Pulmonary artery endothelial cell (primary cell): ENCODE data around the gene PORCN. TPM values are rescaled to one million over a fixed set of nuclear protein-coding genes. Genes with fewer than 3 reads are reported as not detected.
A peak's percentile ranks its signal among the peaks of the same experiment; 100 is the strongest.
"Not testable (repeated sequence)": the region's sequence is repeated elsewhere in the genome, so short reads cannot be mapped to it uniquely, and the experiment has no call there.

Experiments used
- DNase-seq: peaks from one replicate; pipeline ENCODE4 v3.0.0-alpha.2; 2011; ENCODE audit warnings: low read depth, low spot score
- total RNA-seq: library from RNA; depleted of rRNA; stranded (reverse); fragments of >200 nt; gene quantifications from 2 replicates; pipeline ENCODE4 v1.2.3, GENCODE V29; 2014

Gene PORCN
- total RNA-seq, 1 donor from 2014 or later, result 10.8 TPM

DNA sequence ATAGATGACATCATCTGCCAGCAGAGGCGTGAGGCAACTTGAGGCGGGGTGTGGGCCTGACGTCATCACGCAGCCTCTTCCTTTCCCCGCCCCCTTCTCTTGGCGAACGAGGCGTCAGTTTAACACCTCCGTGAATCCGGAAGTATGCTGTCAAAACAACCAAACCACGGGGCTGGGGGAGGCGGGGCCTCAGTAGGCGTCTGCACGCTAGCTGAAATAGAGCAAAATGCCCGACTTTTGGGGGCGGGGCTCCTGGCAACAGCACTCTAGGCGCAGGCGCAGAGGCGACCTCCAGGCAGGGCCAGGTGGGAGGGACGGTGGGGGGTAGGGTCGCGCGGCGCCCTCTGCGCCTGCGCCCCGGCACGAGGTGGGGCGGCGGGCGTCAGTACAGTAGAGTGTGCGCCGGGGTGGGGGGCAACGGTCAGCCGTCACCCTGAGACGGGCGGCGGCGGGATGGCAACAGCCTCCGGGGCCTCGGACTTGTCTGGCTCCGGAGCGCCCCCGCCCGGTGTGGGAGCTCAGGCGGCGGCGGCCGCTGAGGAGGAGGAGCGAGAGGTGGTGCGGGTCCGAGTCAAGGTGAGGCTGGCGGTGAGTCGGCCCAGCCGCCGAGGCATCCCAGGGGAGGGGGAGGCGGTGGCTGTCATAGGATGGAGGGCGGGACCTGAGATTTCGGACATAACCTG is 30.7 kb downstream of the PORCN start, which contains the start of gene TBC1D25:
Gene TBC1D25 (plus strand): TSS at position 370 of the 683 bp plus-strand sequence. CDS start 84 bp downstream, at position 454.
- DNase-seq, result peak; percentile 89

DNA sequence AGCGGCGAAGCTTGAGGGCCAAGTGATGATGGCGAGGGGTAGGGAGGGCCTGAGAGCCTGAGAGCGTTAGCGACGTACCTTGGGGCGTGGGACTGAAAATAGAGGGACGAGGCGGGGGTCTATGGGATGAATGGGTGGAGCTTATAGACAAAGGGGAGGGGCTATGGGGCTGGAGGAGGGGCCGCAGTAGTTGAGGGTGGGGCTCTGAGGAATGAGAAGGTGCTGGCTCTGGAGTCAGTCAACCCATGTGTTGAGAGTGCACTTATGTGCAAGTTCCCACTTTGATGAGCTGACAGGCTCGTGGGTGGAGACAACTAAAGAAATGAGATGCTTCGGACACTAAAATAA is 31.2 kb downstream of the PORCN start:
- no peak for DNase-seq

DNA sequence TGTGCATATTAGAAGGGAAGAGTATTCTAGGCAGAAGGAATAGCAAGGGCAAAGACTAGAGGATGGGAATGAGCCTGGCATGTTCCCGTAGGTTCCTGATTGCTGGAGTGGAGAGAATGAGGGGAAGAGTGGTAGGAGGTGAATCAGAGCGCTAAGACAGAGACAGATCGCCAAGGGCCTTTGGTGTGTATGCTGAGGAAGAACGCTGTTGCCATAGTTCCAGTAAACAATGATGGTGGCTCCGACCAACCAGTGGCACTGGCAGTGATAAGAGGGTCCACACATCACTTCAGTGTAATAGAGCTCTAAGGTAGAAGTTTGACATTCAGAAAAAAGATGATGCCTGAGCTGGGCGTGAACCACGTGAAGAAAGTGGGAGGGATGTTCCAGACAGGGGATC is 31.7 kb downstream of the PORCN start:
- no peak for DNase-seq

DNA sequence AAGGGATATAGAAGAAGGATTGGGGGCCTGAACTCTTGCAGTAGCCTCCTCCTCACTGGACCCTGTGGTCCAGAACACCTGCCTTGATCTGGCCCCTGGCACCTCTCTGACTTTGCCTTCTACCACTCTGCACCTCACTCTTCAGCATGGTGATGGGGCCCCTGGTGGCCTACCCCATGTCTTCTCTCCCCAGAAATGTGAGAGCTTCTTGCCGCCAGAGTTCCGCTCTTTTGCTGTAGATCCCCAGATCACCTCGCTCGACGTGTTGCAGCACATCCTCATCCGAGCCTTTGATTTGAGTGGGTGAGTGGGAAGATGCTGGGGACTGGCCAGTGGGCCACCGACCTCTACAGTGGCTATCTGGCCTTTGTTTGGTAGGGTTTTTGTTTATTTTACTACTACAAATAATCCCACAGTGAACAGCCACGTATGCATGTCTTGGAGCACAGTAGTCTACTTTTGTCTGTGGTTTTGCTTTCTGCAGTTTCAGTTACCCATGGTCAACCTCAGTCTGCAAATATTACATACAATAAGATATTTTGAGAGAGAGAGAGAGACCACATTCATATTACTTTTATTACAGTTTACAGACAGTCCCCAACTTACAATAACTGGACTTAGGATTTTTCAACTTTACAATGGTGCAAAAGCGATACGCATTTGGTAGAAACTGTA is 32.5 kb downstream of the PORCN start:
- DNase-seq, result no peak

DNA sequence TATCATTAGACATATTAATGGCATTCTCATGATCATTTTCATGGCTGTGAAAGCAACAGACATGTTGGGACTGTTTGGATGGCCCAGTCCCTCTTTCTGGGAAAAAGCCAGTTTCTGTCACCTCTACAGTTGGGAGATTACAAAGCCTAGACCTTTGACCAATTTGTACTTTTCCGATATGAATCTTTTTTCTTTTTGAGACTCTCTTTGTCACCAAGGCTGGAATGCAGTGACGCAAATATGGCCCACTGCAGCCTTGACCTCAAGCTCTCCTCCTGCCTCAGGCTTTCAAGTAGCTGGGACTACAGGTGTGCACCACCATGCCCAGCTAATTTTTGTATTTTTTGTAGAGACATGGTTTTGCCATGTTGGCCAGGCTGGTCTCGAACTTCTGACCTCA is 40.1 kb downstream of the PORCN start:
- no peak for DNase-seq

DNA sequence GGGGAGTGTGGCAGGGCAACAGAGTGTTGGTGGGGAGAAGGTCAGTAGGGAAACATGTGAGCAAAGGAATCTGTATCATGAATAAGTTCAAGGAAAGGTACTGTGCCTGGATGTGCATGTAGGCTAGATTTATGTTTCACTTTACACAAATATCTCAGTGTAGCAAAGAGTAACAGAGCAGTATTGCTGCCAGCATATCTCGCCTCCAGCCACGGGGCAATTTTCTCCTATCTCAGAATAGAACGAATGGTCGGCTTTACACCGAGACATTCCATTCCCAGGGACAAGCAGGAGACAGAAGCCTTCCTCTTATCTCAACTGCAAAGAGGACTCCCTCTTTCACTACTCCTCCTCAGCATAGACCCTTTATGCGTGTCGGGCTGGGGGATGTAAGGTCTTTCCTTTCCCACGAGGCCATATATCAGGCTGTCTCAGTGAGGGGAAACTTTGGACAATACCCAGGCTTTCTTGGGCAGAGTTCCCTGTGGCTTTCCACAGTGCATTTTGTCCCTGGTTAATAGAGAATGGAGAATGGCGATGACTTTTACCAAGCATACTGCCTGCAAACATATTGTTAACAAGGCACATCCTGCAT is 47.0 kb downstream of the PORCN start:
- DNase-seq, result not testable (repeated sequence)

DNA sequence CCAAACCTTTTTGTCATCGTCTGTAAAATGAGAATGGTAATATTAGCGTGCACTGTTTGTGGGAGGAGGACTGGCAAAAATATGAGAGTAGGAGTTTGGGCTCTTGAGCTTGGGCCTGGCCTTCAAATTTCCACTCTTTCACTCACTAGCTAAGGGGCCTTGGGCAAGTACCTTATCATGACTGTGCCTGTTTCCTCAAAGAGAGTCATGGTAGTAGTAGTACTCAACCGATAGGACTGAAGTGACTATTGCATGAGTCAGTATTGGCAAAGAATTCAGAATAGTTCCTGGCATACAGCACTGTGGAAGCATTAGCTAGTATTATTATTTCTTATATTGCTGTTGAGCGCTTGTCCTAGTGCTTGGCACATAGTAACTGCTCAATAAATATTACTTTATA is 49.5 kb downstream of the PORCN start:
- DNase-seq, result peak; percentile 55

DNA sequence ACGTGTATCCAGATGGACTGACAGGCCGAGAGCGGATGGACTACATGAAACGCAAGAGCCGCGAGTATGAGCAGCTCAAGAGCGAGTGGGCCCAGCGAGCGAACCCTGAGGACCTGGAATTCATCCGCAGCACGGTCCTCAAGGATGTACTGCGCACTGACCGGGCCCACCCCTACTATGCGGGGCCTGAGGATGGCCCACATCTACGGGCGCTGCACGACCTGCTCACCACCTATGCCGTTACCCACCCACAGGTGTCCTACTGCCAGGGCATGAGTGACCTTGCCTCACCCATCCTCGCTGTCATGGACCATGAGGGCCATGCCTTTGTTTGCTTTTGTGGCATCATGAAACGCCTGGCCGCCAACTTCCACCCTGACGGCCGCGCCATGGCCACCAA is 50.8 kb downstream of the PORCN start:
- no peak for DNase-seq

DNA sequence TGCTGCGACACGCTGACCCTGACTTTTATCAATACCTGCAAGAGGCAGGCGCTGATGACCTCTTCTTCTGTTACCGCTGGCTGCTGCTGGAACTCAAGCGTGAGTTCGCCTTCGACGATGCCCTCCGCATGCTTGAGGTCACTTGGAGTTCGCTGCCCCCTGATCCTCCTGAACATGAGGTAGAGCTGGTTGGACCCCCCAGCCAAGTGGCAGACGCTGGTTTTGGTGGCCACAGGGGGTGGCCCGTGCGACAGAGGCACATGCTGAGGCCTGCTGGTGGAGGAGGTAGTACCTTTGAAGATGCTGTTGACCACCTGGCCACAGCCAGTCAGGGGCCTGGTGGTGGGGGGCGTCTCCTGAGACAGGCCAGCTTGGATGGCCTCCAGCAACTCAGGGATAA is 51.3 kb downstream of the PORCN start:
- no peak for DNase-seq

DNA sequence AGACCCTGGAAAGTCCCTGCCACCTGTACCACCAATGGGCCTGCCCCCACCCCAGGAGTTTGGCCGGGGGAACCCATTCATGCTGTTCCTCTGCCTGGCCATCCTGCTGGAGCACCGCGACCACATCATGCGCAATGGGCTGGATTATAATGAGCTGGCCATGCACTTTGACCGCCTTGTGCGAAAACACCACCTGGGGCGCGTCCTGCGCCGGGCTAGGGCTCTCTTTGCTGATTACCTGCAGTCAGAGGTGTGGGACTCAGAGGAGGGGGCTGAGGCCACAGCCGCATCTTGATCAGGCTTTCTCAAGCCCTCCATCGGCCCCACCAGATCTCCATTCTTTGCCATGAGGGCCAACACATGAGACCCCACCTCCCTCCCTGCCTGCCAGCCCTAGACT is 51.9 kb downstream of the PORCN start:
- DNase-seq, result no peak

DNA sequence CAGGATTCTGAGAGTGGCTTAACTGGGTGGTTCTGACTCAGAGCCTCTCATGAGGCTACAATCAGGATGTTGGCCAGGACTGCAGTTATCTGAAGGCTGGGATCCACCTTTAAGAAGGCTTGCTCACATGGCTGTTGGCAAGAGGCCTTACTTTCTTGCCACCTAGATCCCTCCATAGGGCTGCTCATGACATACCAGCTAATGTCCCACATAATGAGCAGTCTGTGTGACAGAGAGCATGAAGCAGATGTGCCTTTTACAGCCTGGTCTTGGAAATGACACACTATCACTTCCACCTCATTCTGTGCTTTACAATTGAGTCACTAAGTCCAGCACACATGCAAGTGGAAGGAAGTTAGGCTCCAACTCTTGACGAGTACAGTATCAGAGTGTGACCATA is 61.2 kb downstream of the PORCN start:
- DNase-seq, result no peak

Other genes with a start within 250 kb of the PORCN start
- not detected in 2 replicates for gene SSX3, start 152.3 kb upstream of the PORCN start, total RNA-seq
- not detected in 2 replicates for gene SSX4, start 125.5 kb upstream of the PORCN start, total RNA-seq
- gene SSX4B, start 97.0 kb upstream of the PORCN start, total RNA-seq, result not detected in 2 replicates
- gene SLC38A5, start 38.7 kb upstream of the PORCN start, total RNA-seq, result 54.8 and 88.9 TPM in 2 replicates
- 60.7 and 65.4 TPM in 2 replicates for gene FTSJ1, start 32.8 kb upstream of the PORCN start, total RNA-seq
- gene EBP, start 12.8 kb downstream of the PORCN start, total RNA-seq, result 137 and 142 TPM in 2 replicates
- gene TBC1D25, start 30.7 kb downstream of the PORCN start, total RNA-seq, result 6.5 and 6.9 TPM in 2 replicates
- 130 and 634 TPM in 2 replicates for gene RBM3, start 65.5 kb downstream of the PORCN start, total RNA-seq
- 137 and 223 TPM in 2 replicates for gene WDR13, start 88.5 kb downstream of the PORCN start, total RNA-seq
- gene WAS, start 174.8 kb downstream of the PORCN start, total RNA-seq, result not detected in 2 replicates
- gene SUV39H1, start 187.7 kb downstream of the PORCN start, total RNA-seq, result 8.0 and 12.2 TPM in 2 replicates